A549 (cell line): ENCODE measurements around the gene EYA2.

Experiments
- CEBPB ChIP-seq, 2 experiments: fragments of >200 bp in 1 of 2; sonication (Bioruptor Twin) in 1 of 2; formaldehyde crosslinking in 1 of 2; IDR thresholded peaks; 2 replicates each; pipeline ENCODE4 v1.6.1; 2012 to 2016
- HOXA7 ChIP-seq: fragments of 250-450 bp; sonication (Bioruptor Pico); IDR thresholded peaks from 2 replicates; pipeline ENCODE4 v1.5.0; 2020; ENCODE audit warnings: mild to moderate bottlenecking, moderate library complexity
- JUN ChIP-seq, 2 experiments: fragments of >200 bp; sonication (Bioruptor Twin); formaldehyde crosslinking; IDR thresholded peaks; 2 replicates in 1 of 2; 3 replicates in 1 of 2; pipeline ENCODE4 v1.6.1; 2016 to 2017
- JUNB ChIP-seq: fragments of >200 bp; sonication (Bioruptor Twin); formaldehyde crosslinking; IDR thresholded peaks from 2 replicates; pipeline ENCODE4 v1.6.1; 2016
- MAZ ChIP-seq: fragments of 150-350 bp; IDR thresholded peaks from 2 replicates; pipeline ENCODE4 v1.6.1; 2014; ENCODE audit warnings: antibody characterized with exemption, low read depth, low read length, borderline replicate concordance
- POLR2A ChIP-seq: IDR thresholded peaks from 2 replicates; pipeline ENCODE4 v1.6.1; 2012; ENCODE audit warnings: mild to moderate bottlenecking, low read length
- RFX5 ChIP-seq: fragments of 450-650 bp; IDR thresholded peaks from 2 replicates; pipeline ENCODE4 v1.7.1; 2014; ENCODE audit warnings: antibody characterized with exemption, mild to moderate bottlenecking, moderate library complexity
- TFCP2L1 ChIP-seq: fragments of 250-450 bp; sonication (Bioruptor Pico); IDR thresholded peaks from 2 replicates; pipeline ENCODE4 v1.5.0; 2021; ENCODE audit warnings: mild to moderate bottlenecking
- USF2 ChIP-seq: fragments of 450-650 bp; IDR thresholded peaks from 2 replicates; pipeline ENCODE4 v1.6.1; 2014; ENCODE audit warnings: antibody characterized with exemption
- TF ChIP-seq, protein P1 (sequence below): fragments of >200 bp; sonication (Bioruptor Twin); formaldehyde crosslinking; IDR thresholded peaks from 3 replicates; pipeline ENCODE4 v1.5.1; 2016
- TF ChIP-seq, protein P2 (sequence below): IDR thresholded peaks from 2 replicates; pipeline ENCODE4 v1.6.1; 2012

DNA sequence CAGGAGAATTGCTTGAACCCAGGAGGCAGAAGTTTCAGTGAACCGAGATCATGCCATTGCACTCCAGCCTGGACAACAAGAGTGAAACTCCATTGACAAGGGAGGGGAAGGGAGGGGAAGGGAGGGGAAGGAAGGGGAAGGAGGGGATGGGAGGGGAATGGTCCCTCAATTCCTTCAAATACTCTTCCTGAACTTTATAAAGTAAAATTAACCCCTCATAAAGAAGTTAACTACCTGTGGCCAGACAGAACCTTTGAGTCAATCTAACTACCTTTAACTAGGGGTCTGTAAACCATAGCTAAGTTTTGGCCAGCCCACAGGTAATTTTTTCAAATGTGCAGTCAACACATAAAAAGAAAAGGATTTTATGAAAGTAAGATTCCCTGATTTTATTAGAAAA, 330.8 kb downstream of the EYA2 start:
- TF ChIP-seq RFX5 (no peak), USF2 (no peak), HOXA7 (CRISPR knock-in tag) (no peak), POLR2A (no peak), JUNB (no peak), CEBPB (IDR thresholded peaks at IDR 0.05) (no peak), MAZ (no peak), JUN (IDR thresholded peaks at IDR 0.05) (no peak), TFCP2L1 (CRISPR knock-in tag) (no peak)
- TF ChIP-seq, protein P1, sequence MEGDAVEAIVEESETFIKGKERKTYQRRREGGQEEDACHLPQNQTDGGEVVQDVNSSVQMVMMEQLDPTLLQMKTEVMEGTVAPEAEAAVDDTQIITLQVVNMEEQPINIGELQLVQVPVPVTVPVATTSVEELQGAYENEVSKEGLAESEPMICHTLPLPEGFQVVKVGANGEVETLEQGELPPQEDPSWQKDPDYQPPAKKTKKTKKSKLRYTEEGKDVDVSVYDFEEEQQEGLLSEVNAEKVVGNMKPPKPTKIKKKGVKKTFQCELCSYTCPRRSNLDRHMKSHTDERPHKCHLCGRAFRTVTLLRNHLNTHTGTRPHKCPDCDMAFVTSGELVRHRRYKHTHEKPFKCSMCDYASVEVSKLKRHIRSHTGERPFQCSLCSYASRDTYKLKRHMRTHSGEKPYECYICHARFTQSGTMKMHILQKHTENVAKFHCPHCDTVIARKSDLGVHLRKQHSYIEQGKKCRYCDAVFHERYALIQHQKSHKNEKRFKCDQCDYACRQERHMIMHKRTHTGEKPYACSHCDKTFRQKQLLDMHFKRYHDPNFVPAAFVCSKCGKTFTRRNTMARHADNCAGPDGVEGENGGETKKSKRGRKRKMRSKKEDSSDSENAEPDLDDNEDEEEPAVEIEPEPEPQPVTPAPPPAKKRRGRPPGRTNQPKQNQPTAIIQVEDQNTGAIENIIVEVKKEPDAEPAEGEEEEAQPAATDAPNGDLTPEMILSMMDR, result no peak
- TF ChIP-seq, protein P2, sequence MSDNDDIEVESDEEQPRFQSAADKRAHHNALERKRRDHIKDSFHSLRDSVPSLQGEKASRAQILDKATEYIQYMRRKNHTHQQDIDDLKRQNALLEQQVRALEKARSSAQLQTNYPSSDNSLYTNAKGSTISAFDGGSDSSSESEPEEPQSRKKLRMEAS, result no peak
